Uterus (tissue), 4 donors: ENCODE measurements around the gene PID1. TPM values are rescaled to one million over a fixed set of nuclear protein-coding genes. Genes with fewer than 3 reads are reported as not detected.

Experiments used
- DNase-seq, 2 donors: peaks; one replicate each; pipeline ENCODE4 v3.0.0-alpha.2; 2019 to 2020
- H3K27ac ChIP-seq, 2 donors: fragments of 200-600 bp; sonication (generic); 1 replicate in 1 of 2; 2 replicates in 1 of 2; pipeline ENCODE4 v1.5.1; 2016 to 2018
- H3K27me3 ChIP-seq, 2 donors: fragments of 200-600 bp; sonication (generic); one replicate each; pipeline ENCODE4 v1.5.1; 2018 to 2019; ENCODE audit warnings: control low read depth in 1 of 2
- H3K36me3 ChIP-seq, 2 donors: fragments of 200-600 bp; sonication (generic); one replicate each; pipeline ENCODE4 v1.5.1; 2019; ENCODE audit warnings: control low read depth in 1 of 2
- H3K4me1 ChIP-seq, 2 donors: fragments of 200-600 bp; sonication (generic); one replicate each; pipeline ENCODE4 v1.5.1; 2018 to 2019; ENCODE audit warnings: control low read depth in 1 of 2
- H3K4me3 ChIP-seq, 2 donors: fragments of 200-600 bp; sonication (generic); 1 replicate in 1 of 2; 2 replicates in 1 of 2; pipeline ENCODE4 v1.5.1; 2018 to 2019; ENCODE audit warnings: mild to moderate bottlenecking in 1 of 2
- H3K9me3 ChIP-seq, 2 donors: fragments of 200-600 bp; sonication (generic); one replicate each; pipeline ENCODE4 v1.5.1; 2019; ENCODE audit warnings: control low read depth in 1 of 2
- POLR2A ChIP-seq, 2 donors: fragments of 450-650 bp; IDR thresholded peaks; one replicate each; pipeline ENCODE4 v1.6.1; 2016; ENCODE audit warnings: antibody characterized with exemption in 2 of 2, mild to moderate bottlenecking in 1 of 2, moderate library complexity in 1 of 2
- intact Hi-C: fragments of 100-400 bp; cut with DNase I; formaldehyde crosslinking; loops from one replicate; pipeline ENCODE4 v1.15.1; 2023; ENCODE audit warnings: low total_unique reads
- total RNA-seq, 4 donors: library from RNA; depleted of rRNA in 3 of 4; stranded (reverse); fragments of >200 nt in 3 of 4; gene quantifications; one replicate each; pipeline versions ENCODE4 v1.1.0 to v1.2.4, GENCODE V29; 2014 to 2023
- TF ChIP-seq, protein P1 (sequence below), 4 experiments: fragments of 200-600 bp in 2 of 4; fragments of 450-650 bp in 2 of 4; sonication (generic) in 2 of 4; IDR thresholded peaks; one replicate each; pipeline ENCODE4 v1.5.1; 2016 to 2019; ENCODE audit warnings: antibody characterized with exemption in 4 of 4, mild to moderate bottlenecking in 2 of 4, moderate library complexity in 1 of 4
- donor health status: DM: yes; HTN: yes; CAD: no.

PID1 gene
- total RNA-seq, 4 donors from 2014 or later = 26.4 to 48.5 (median 37.1) TPM

DNA sequence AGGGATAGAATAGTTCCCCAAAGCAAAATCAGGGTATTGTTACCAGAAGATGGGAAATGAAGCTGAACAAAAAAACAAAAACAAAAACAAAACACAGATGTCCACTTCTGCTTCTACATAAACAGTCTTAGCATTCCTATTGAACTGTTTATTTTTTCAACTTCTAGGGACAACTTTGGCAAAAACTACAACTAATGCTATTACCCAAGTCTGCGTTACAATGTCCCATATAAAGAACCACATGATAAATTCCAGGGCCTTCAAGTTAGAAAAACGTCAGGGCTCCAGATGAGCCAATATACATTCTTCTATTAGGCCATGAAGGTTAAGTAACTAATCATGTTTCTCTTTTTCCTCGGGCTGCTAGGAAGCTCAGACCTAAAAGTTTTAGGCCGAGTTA is 16.9 kb downstream of the PID1 start:
- Histone ChIP-seq H3K36me3 (no peaks in the 10 kb centered on the region), H3K27me3 (no peaks in the 10 kb centered on the region), H3K27ac (peak overlapping the region in 1 of 2 donors; percentile 23), H3K4me1 (no peaks in the 10 kb centered on the region), H3K9me3 (no peaks in the 10 kb centered on the region), H3K4me3 (no peak overlapping the region)
- TF ChIP-seq, protein P1, sequence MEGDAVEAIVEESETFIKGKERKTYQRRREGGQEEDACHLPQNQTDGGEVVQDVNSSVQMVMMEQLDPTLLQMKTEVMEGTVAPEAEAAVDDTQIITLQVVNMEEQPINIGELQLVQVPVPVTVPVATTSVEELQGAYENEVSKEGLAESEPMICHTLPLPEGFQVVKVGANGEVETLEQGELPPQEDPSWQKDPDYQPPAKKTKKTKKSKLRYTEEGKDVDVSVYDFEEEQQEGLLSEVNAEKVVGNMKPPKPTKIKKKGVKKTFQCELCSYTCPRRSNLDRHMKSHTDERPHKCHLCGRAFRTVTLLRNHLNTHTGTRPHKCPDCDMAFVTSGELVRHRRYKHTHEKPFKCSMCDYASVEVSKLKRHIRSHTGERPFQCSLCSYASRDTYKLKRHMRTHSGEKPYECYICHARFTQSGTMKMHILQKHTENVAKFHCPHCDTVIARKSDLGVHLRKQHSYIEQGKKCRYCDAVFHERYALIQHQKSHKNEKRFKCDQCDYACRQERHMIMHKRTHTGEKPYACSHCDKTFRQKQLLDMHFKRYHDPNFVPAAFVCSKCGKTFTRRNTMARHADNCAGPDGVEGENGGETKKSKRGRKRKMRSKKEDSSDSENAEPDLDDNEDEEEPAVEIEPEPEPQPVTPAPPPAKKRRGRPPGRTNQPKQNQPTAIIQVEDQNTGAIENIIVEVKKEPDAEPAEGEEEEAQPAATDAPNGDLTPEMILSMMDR (IDR thresholded peaks at IDR 0.05) = no peak
- no peak for TF ChIP-seq POLR2A (IDR thresholded peaks at IDR 0.05)
- DNase-seq = no peak
- intact Hi-C loops = no loop called here

DNA sequence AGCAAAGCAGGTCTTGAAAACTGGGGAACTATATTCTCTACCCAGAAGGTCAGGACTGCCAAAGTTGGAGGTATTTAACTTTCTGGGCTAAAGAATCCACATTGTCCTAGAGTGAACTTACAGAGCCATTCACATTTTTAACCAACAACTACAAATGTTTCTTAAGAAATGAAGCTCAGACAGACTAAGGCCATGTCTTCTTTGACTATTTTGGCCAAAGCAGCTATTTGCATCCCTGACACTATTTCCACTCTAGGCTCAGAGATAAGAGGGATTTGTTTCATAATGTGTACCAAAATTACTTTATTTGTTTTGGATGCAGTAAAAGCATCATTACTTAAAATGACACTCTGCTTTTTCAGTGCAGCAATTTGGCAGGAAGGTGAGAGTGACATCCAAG is 18.1 kb downstream of the PID1 start:
- Histone ChIP-seq H3K27ac (no peak overlapping the region), H3K36me3 (no peaks in the 10 kb centered on the region), H3K4me1 (no peaks in the 10 kb centered on the region), H3K27me3 (no peaks in the 10 kb centered on the region), H3K9me3 (no peaks in the 10 kb centered on the region), H3K4me3 (no peak overlapping the region)
- no peak for TF ChIP-seq POLR2A (IDR thresholded peaks at IDR 0.05)
- TF ChIP-seq, protein P1 (IDR thresholded peaks at IDR 0.05) = no peak
- DNase-seq = no peak
- intact Hi-C loops = no loop called here

DNA sequence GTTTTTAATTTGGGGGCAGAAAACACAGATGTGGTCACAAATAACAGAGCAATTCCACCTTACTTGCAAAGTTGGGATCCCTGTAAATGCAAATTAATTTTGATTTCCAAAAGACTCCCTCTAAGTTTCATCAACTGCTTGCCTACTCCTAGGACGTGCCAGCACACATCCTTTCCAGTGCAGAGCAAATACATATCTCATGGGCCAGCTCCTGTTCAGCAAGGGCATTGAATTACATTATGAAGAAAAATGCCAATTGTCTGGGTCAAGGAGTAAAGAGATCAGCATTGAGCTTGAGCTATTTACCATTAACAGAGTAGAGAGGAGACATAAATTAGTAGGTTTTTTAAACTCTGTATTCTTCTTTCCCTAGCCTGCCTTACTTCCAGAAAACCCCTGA is 18.8 kb downstream of the PID1 start:
- Histone ChIP-seq H3K27me3 (no peaks in the 10 kb centered on the region), H3K27ac (no peak overlapping the region), H3K4me3 (no peak overlapping the region), H3K4me1 (no peaks in the 10 kb centered on the region), H3K9me3 (no peaks in the 10 kb centered on the region), H3K36me3 (no peaks in the 10 kb centered on the region)
- TF ChIP-seq, protein P1 (IDR thresholded peaks at IDR 0.05) = no peak
- TF ChIP-seq POLR2A (IDR thresholded peaks at IDR 0.05) = no peak
- intact Hi-C loops = no loop called here
- DNase-seq = no peak

DNA sequence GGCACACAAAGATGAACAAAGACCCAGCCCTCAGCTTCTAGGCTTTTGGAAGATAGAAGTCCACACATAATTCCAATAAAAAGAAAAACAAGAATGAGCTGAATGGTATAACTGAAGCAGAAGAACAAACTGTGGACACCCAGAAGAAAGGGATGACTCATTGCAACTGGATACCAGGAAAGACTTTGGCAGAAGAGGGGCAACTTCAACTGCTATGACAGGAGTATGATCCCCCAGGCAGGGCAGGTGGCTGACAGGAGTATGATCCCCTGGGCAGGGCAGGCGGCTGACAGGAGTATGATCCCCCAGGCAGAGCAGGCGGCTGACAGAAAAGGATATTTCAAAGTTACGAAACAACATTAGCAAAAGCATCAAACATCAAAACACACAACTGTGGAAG is 21.6 kb downstream of the PID1 start:
- no peaks in the 10 kb centered on the region for H3K9me3 ChIP-seq
- no peaks in the 10 kb centered on the region for H3K4me1 ChIP-seq
- TF ChIP-seq, protein P1 (IDR thresholded peaks at IDR 0.05) = no peak
- no peak for TF ChIP-seq POLR2A (IDR thresholded peaks at IDR 0.05)
- no peaks in the 10 kb centered on the region for H3K27me3 ChIP-seq
- H3K27ac ChIP-seq = no peak overlapping the region
- no peak overlapping the region for H3K4me3 ChIP-seq
- intact Hi-C loops = no loop called here
- H3K36me3 ChIP-seq = no peaks in the 10 kb centered on the region
- DNase-seq = no peak

DNA sequence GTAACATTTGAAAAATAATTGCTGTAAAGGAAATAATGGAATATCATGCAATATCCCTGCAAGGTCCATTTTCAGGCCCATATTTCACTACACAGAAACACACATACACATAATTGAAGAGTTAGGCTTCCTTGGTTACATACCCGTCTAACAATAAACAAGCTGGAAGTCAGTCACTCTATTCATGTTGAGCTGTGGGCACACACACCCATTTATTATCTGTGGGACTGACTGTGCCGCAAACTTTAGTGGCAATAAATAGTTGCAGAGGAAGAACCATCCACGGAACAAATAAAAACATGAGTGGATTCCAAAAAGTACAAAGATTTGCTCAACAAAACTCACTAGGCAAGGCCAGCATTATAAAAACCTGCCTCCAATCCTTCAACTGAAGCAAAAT is 24.8 kb downstream of the PID1 start:
- intact Hi-C loops = no loop called here
- no peak overlapping the region for H3K4me3 ChIP-seq
- H3K27me3 ChIP-seq = no peaks in the 10 kb centered on the region
- peaks cover 0 to 11% of the 10 kb centered on the region in 2 donors for H3K9me3 ChIP-seq
- no peak for TF ChIP-seq POLR2A (IDR thresholded peaks at IDR 0.05)
- TF ChIP-seq, protein P1 (IDR thresholded peaks at IDR 0.05) = no peak
- H3K36me3 ChIP-seq = no peaks in the 10 kb centered on the region
- no peaks in the 10 kb centered on the region for H3K4me1 ChIP-seq
- DNase-seq = no peak
- no peak overlapping the region for H3K27ac ChIP-seq
